A549 (cell line): ENCODE measurements around the gene CFAP97D2. TPM values are rescaled to one million over a fixed set of nuclear protein-coding genes. Genes with fewer than 3 reads are reported as not detected.

Experiments used
- ATAC-seq, 2 experiments: fragments of 200-7000 bp in 1 of 2; fragments of >200 bp in 1 of 2; cut with Nextera tagmentation in 1 of 2; cut with Tn5 transposase in 1 of 2; 3 replicates each; pipeline versions ENCODE4 v1.8.0 to v1.9.1; 2018 to 2020; ENCODE audit warnings: mild to moderate bottlenecking in 1 of 2, moderate library complexity in 1 of 2
- CTCF ChIA-PET: fragments of 300-600 bp; sonication (Branson Sonifier 250); formaldehyde crosslinking; extraction: SDS; loops from one replicate; lab custom pipeline; 2021; ENCODE audit warnings: antibody characterized with exemption, inconsistent platforms; lab: Yijun Ruan, JAX
- POLR2A ChIA-PET: fragments of 350-600 bp; formaldehyde crosslinking; extraction: SDS; loops from one replicate; lab custom pipeline; 2021; ENCODE audit warnings: antibody characterized with exemption, inconsistent platforms; lab: Yijun Ruan, JAX
- DNase-seq, 2 experiments: peaks; one replicate each; pipeline versions ENCODE4 v3.0.0 to v3.0.0-alpha.2; 2011 to 2016; ENCODE audit warnings: low read depth in 1 of 2, low spot score in 1 of 2
- FAIRE-seq: peaks from 2 replicates; lab custom pipeline; 2011; peaks lifted over from hg19 to GRCh38; lab: Jason Lieb, UNC
- H3K27ac ChIP-seq, 2 experiments: fragments of >200 bp; sonication (Bioruptor Twin); formaldehyde crosslinking; 3 replicates each; pipeline ENCODE4 v1.5.1; 2016 to 2017
- H3K4me1 ChIP-seq: fragments of >200 bp; sonication (Bioruptor Twin); formaldehyde crosslinking; 3 replicates; pipeline ENCODE4 v1.6.1; 2016
- H3K4me2 ChIP-seq: fragments of >200 bp; sonication (Bioruptor Twin); formaldehyde crosslinking; 3 replicates; pipeline ENCODE4 v1.6.1; 2016
- H3K4me3 ChIP-seq: fragments of >200 bp; sonication (Bioruptor Twin); formaldehyde crosslinking; 3 replicates; pipeline ENCODE4 v1.5.1; 2016
- H3K9me3 ChIP-seq: fragments of >200 bp; sonication (Bioruptor Twin); formaldehyde crosslinking; 3 replicates; pipeline ENCODE4 v1.6.1; 2016
- ATOH8 ChIP-seq: fragments of 250-450 bp; sonication (Bioruptor Pico); IDR thresholded peaks from 2 replicates; pipeline ENCODE4 v1.5.0; 2020; ENCODE audit warnings: low read depth, mild to moderate bottlenecking, moderate library complexity
- E2F6 ChIP-seq: IDR thresholded peaks from 2 replicates; pipeline ENCODE4 v1.6.1; 2012; ENCODE audit warnings: low read depth, borderline replicate concordance
- EHMT2 ChIP-seq: fragments of 200-600 bp; sonication (generic); IDR thresholded peaks from 2 replicates; pipeline ENCODE4 v1.6.1; 2016; ENCODE audit warnings: antibody characterized with exemption, low read depth, mild to moderate bottlenecking, moderate library complexity
- ESRRA ChIP-seq: fragments of 150-350 bp; IDR thresholded peaks from 2 replicates; pipeline ENCODE4 v1.6.1; 2014; ENCODE audit warnings: mild to moderate bottlenecking, low read length, borderline replicate concordance
- HMGXB4 ChIP-seq: fragments of 250-450 bp; sonication (Bioruptor Pico); IDR thresholded peaks from 2 replicates; pipeline ENCODE4 v1.5.0; 2021; ENCODE audit warnings: mild to moderate bottlenecking, moderate library complexity, borderline replicate concordance
- JUN ChIP-seq, 2 experiments: fragments of >200 bp; sonication (Bioruptor Twin); formaldehyde crosslinking; IDR thresholded peaks; 2 replicates in 1 of 2; 3 replicates in 1 of 2; pipeline ENCODE4 v1.6.1; 2016 to 2017
- MAFK ChIP-seq: fragments of 450-650 bp; IDR thresholded peaks from 2 replicates; pipeline ENCODE4 v1.6.1; 2014; ENCODE audit not compliant: partially characterized antibody
- MAX ChIP-seq: IDR thresholded peaks from 2 replicates; pipeline ENCODE4 v1.6.1; 2012
- NR3C1 ChIP-seq: fragments of >200 bp; sonication (Bioruptor Twin); formaldehyde crosslinking; IDR thresholded peaks from 3 replicates; pipeline ENCODE4 v1.6.1; 2017
- PBX3 ChIP-seq: IDR thresholded peaks from 2 replicates; pipeline ENCODE4 v1.6.1; 2012
- PHF8 ChIP-seq: fragments of 200-600 bp; sonication (generic); IDR thresholded peaks from 2 replicates; pipeline ENCODE4 v1.6.1; 2016; ENCODE audit warnings: low read depth, mild to moderate bottlenecking, antibody characterized with exemption, moderate library complexity, borderline replicate concordance
- POLR2A ChIP-seq: IDR thresholded peaks from 2 replicates; pipeline ENCODE4 v1.6.1; 2012; ENCODE audit warnings: mild to moderate bottlenecking, low read length
- RARB ChIP-seq: fragments of 250-450 bp; sonication (Bioruptor Pico); IDR thresholded peaks from 2 replicates; pipeline ENCODE4 v1.8.0; 2021; ENCODE audit warnings: mild to moderate bottlenecking, moderate library complexity
- RFX5 ChIP-seq: fragments of 450-650 bp; IDR thresholded peaks from 2 replicates; pipeline ENCODE4 v1.7.1; 2014; ENCODE audit warnings: antibody characterized with exemption, mild to moderate bottlenecking, moderate library complexity
- RNF2 ChIP-seq: fragments of 200-600 bp; sonication (generic); IDR thresholded peaks from 2 replicates; pipeline ENCODE4 v1.6.1; 2016; ENCODE audit warnings: low read depth, mild to moderate bottlenecking, antibody characterized with exemption, moderate library complexity, borderline replicate concordance
- TFCP2L1 ChIP-seq: fragments of 250-450 bp; sonication (Bioruptor Pico); IDR thresholded peaks from 2 replicates; pipeline ENCODE4 v1.5.0; 2021; ENCODE audit warnings: mild to moderate bottlenecking
- USF2 ChIP-seq: fragments of 450-650 bp; IDR thresholded peaks from 2 replicates; pipeline ENCODE4 v1.6.1; 2014; ENCODE audit warnings: antibody characterized with exemption
- ZC3H11A ChIP-seq: fragments of 450-650 bp; IDR thresholded peaks from 2 replicates; pipeline ENCODE4 v1.6.1; 2014; ENCODE audit warnings: antibody characterized with exemption, mild to moderate bottlenecking
- WGBS: methylation state at CpG from one replicate; pipeline ENCODE4 v1.1.6; 2017; ENCODE audit errors: missing lambda C conversion rate; 5-methylcytosine and 5-hydroxymethylcytosine counted together
- polyA plus RNA-seq, 4 experiments: library from polyadenylated mRNA; depleted of rRNA in 3 of 4; stranded (reverse); fragments of >200 nt; fragmentation: RNase III in 1 of 4; extraction: RNeasy Plus Mini Kit Qiagen cat#74134 plus additional on column Dnase treatment in 1 of 4; gene quantifications; 2 replicates in 3 of 4; 3 replicates in 1 of 4; pipeline ENCODE4 v1.2.3, GENCODE V29; 2011 to 2017

Gene CFAP97D2
- polyA plus RNA-seq, 2 of the 4 experiments (the other 2 are of a cell fraction), result not detected

- CTCF ChIA-PET, result interaction anchor here (0.7 to 1.6 kb wide), 4 partner anchors 11 to 395 kb away, joined by 3 to 4 read pairs (median 3); no protein-coding TSS in a partner anchor
- H3K4me2 ChIP-seq, result no peak overlapping the region
These were observed 32.5 kb downstream of the CFAP97D2 start for GRCh38 chr13:114211446-114212157.

GRCh38 chr13:114212158-114212495 lies 33.1 kb downstream of the CFAP97D2 start:
- FAIRE-seq (no peak), ATAC-seq (no peak), DNase-seq (no peak)
- TF ChIP-seq USF2, result no peak
- TF ChIP-seq EHMT2, result no peak
- TF ChIP-seq HMGXB4, result no peak
- no peak for TF ChIP-seq TFCP2L1 (CRISPR knock-in tag)
- TF ChIP-seq MAX, result no peak
- TF ChIP-seq POLR2A, result no peak
- no peak for TF ChIP-seq ESRRA
- TF ChIP-seq ZC3H11A, result no peak
- TF ChIP-seq PBX3, result no peak
- TF ChIP-seq NR3C1, result no peak
- no peak for TF ChIP-seq E2F6
- no peak for TF ChIP-seq RARB
- TF ChIP-seq PHF8, result no peak
- TF ChIP-seq JUN (IDR thresholded peaks at IDR 0.05), result no peak
- TF ChIP-seq RNF2, result no peak
- ChIA-PET CTCF (interaction anchor here (0.7 to 1.6 kb wide), 4 partner anchors 12 to 396 kb away, joined by 3 to 4 read pairs (median 3); no protein-coding TSS in a partner anchor), POLR2A (no interaction called here)
- H3K4me3 ChIP-seq, result no peak overlapping the region
- no peaks in the 10 kb centered on the region for H3K4me1 ChIP-seq
- 69% methylated on average over 6 of the region's 6 CpGs for WGBS
- no peak overlapping the region for H3K27ac ChIP-seq
- no peak overlapping the region for H3K4me2 ChIP-seq
- H3K9me3 ChIP-seq, result peaks cover 6% of the 10 kb centered on the region; the same call in 2 of the 3 replicates

More at GRCh38 chr13:114211446-114212157, 32.5 kb downstream of the CFAP97D2 start:
- Histone ChIP-seq H3K9me3 (peaks cover 12% of the 10 kb centered on the region; the same call in 2 of the 3 replicates), H3K4me3 (no peak overlapping the region), H3K4me1 (no peaks in the 10 kb centered on the region), H3K27ac (no peak overlapping the region)
- no peak for FAIRE-seq
- POLR2A ChIA-PET, result no interaction called here
- no peak for DNase-seq
- no peak for TF ChIP-seq RFX5
- no peak for ATAC-seq
- 53% methylated on average over 25 of the region's 26 CpGs for WGBS

- Histone ChIP-seq H3K27ac (no peak overlapping the region), H3K4me2 (no peak overlapping the region), H3K9me3 (no peaks in the 10 kb centered on the region), H3K4me1 (no peaks in the 10 kb centered on the region), H3K4me3 (no peak overlapping the region)
- no peak for DNase-seq
- CTCF ChIA-PET, result interaction anchor here (1.4 kb wide), 1 partner anchor 13 kb away, joined by 3 read pairs; no protein-coding TSS in a partner anchor
- peak; percentile 57 for TF ChIP-seq MAFK
- no peak for TF ChIP-seq ATOH8
- 62% methylated on average over 7 of the region's 7 CpGs for WGBS
- POLR2A ChIA-PET, result no interaction called here
- ATAC-seq, result no peak
- FAIRE-seq, result no peak
These were observed 34.9 kb downstream of the CFAP97D2 start for GRCh38 chr13:114213980-114214379.
